ENCODE results near the gene TAGLN3. TPM values are rescaled to one million over a fixed set of nuclear protein-coding genes. Genes with fewer than 3 reads are reported as not detected.
A peak's percentile ranks its signal among the peaks of the same experiment; 100 is the strongest.

The TAGLN3 gene
- total RNA-seq, result 100 to 1,000 TPM in 5 of 8 experiments, under 1 TPM in 1, not detected in 2; 0.67 to 422 (median 194) TPM

GRCh38 chr3:111998636-111999483 is at the start of gene TAGLN3:
Gene TAGLN3 (plus strand): TSS chr3:111998922. CDS start chr3:111999423, 501 bp downstream.
- ATAC-seq (replicated peaks in 6 of 8), result peak; percentile 43 to 81 (median 74)
- 0 to 20% (median 0%) methylated on average over 1 to 13 of the region's 30 CpGs; no CpG with 5 or more reads in 3 of the 10 experiments for WGBS, 10 experiments
- in situ Hi-C loops (cut with MboI; ENCODE audit: low pct_unique_long_range_greater_than_20kb in 2 of 9, low sequenced_read_pairs in 9 of 9, unreplicated experiment in 9 of 9), result no loop called here
- peak within 1 kb of the TSS; percentile 50 to 73 (median 59) for H3K4me3 ChIP-seq
- peaks cover 32 to 43% of the 10 kb centered on the region in 2 donors for H3K4me1 ChIP-seq (replicated peaks in 1 of 2)
- H3K27ac ChIP-seq, result peak within 1 kb of the TSS; percentile 93 to 95

GRCh38 chr3:111949712-111950111 is 49.0 kb upstream of the TAGLN3 start:
- no peak for ATAC-seq (replicated peaks in 6 of 8)
- no peak overlapping the region for H3K4me3 ChIP-seq
- peaks cover 11 to 13% of the 10 kb centered on the region in 2 donors for H3K4me1 ChIP-seq (replicated peaks in 1 of 2)
- in situ Hi-C loops (cut with MboI; ENCODE audit: low pct_unique_long_range_greater_than_20kb in 2 of 9, low sequenced_read_pairs in 9 of 9, unreplicated experiment in 9 of 9), result loop anchor here in 6 of 9 experiments (25.0 kb wide), 1 partner anchor 237 kb away; no protein-coding TSS in a partner anchor
- no peak overlapping the region for H3K27ac ChIP-seq
- 71 to 100% (median 90%) methylated on average over 1 to 3 of the region's 3 CpGs for WGBS, 10 experiments

- WGBS, 10 experiments, result 75 to 100% (median 92%) methylated on average over 1 to 2 of the region's 2 CpGs; no CpG with 5 or more reads in 1 of the 10 experiments
- no peak for ATAC-seq (replicated peaks in 6 of 8)
- Histone ChIP-seq H3K27ac (no peak overlapping the region), H3K4me3 (no peak overlapping the region), H3K4me1 (replicated peaks in 1 of 2) (peaks cover 11 to 13% of the 10 kb centered on the region in 2 donors)
- in situ Hi-C loops (cut with MboI; ENCODE audit: low pct_unique_long_range_greater_than_20kb in 2 of 9, low sequenced_read_pairs in 9 of 9, unreplicated experiment in 9 of 9), result loop anchor here in 6 of 9 experiments (25.0 kb wide), 1 partner anchor 239 kb away; no protein-coding TSS in a partner anchor
Measured at GRCh38 chr3:111951032-111951431, 47.7 kb upstream of the TAGLN3 start.

- 84 to 100% (median 96%) methylated on average over 3 to 5 of the region's 5 CpGs; no CpG with 5 or more reads in 2 of the 10 experiments for WGBS, 10 experiments
- Histone ChIP-seq H3K4me1 (replicated peaks in 1 of 2) (peaks cover 12 to 21% of the 10 kb centered on the region in 2 donors), H3K27ac (no peak overlapping the region), H3K4me3 (no peak overlapping the region)
- ATAC-seq (replicated peaks in 6 of 8), result no peak
- in situ Hi-C loops (cut with MboI; ENCODE audit: low pct_unique_long_range_greater_than_20kb in 2 of 9, low sequenced_read_pairs in 9 of 9, unreplicated experiment in 9 of 9), result loop anchor here in 6 of 9 experiments (25.0 kb wide), 1 partner anchor 240 kb away; no protein-coding TSS in a partner anchor
Measured at GRCh38 chr3:111952086-111952485, 46.6 kb upstream of the TAGLN3 start.

- in situ Hi-C loops (cut with MboI; ENCODE audit: low pct_unique_long_range_greater_than_20kb in 2 of 9, low sequenced_read_pairs in 9 of 9, unreplicated experiment in 9 of 9), result loop anchor here in 6 of 9 experiments (25.0 kb wide), 1 partner anchor 241 kb away; no protein-coding TSS in a partner anchor
- 17 to 100% (median 79%) methylated on average over 1 to 6 of the region's 6 CpGs; no CpG with 5 or more reads in 2 of the 10 experiments for WGBS, 10 experiments
- no peak overlapping the region for H3K4me3 ChIP-seq
- H3K27ac ChIP-seq, result no peak overlapping the region
- H3K4me1 ChIP-seq (replicated peaks in 1 of 2), result peaks cover 7 to 24% of the 10 kb centered on the region in 2 donors
- peak in 3 of 8 experiments; percentile 25 to 69 (median 62) for ATAC-seq (replicated peaks in 6 of 8)
Measured at GRCh38 chr3:111952866-111953450, 45.8 kb upstream of the TAGLN3 start.

GRCh38 chr3:111954228-111954990 is 44.3 kb upstream of the TAGLN3 start:
- in situ Hi-C loops (cut with MboI; ENCODE audit: low pct_unique_long_range_greater_than_20kb in 2 of 9, low sequenced_read_pairs in 9 of 9, unreplicated experiment in 9 of 9), result loop anchor here in 6 of 9 experiments (25.0 kb wide), 1 partner anchor 242 kb away; no protein-coding TSS in a partner anchor
- Histone ChIP-seq H3K27ac (no peak overlapping the region), H3K4me3 (no peak overlapping the region), H3K4me1 (replicated peaks in 1 of 2) (peaks cover 6 to 23% of the 10 kb centered on the region in 2 donors)
- peak in 4 of 8 experiments; percentile 50 to 86 (median 66) for ATAC-seq (replicated peaks in 6 of 8)
- WGBS, 10 experiments, result 17 to 72% (median 53%) methylated on average over 1 to 6 of the region's 6 CpGs

- ATAC-seq (replicated peaks in 6 of 8), result no peak
- Histone ChIP-seq H3K4me1 (replicated peaks in 1 of 2) (peaks cover 6 to 23% of the 10 kb centered on the region in 2 donors), H3K27ac (no peak overlapping the region), H3K4me3 (no peak overlapping the region)
- in situ Hi-C loops (cut with MboI; ENCODE audit: low pct_unique_long_range_greater_than_20kb in 2 of 9, low sequenced_read_pairs in 9 of 9, unreplicated experiment in 9 of 9), result loop anchor here in 6 of 9 experiments (25.0 kb wide), 1 partner anchor 244 kb away; no protein-coding TSS in a partner anchor
- WGBS, 10 experiments, result 89 to 100% (median 100%) methylated on average over 1 of the region's 1 CpG; no CpG with 5 or more reads in 7 of the 10 experiments
Measured at GRCh38 chr3:111955876-111956275, 42.8 kb upstream of the TAGLN3 start.

GRCh38 chr3:111956449-111956848 is 42.3 kb upstream of the TAGLN3 start:
- in situ Hi-C loops (cut with MboI; ENCODE audit: low pct_unique_long_range_greater_than_20kb in 2 of 9, low sequenced_read_pairs in 9 of 9, unreplicated experiment in 9 of 9), result loop anchor here in 6 of 9 experiments (25.0 kb wide), 1 partner anchor 244 kb away; no protein-coding TSS in a partner anchor
- H3K4me3 ChIP-seq, result no peak overlapping the region

GRCh38 chr3:111956995-111957734 is 41.6 kb upstream of the TAGLN3 start:
- ATAC-seq (replicated peaks in 6 of 8), result peak in 5 of 8 experiments; percentile 65 to 88 (median 78)
- Histone ChIP-seq H3K27ac (no peak overlapping the region), H3K4me3 (no peak overlapping the region), H3K4me1 (replicated peaks in 1 of 2) (peaks cover 6 to 23% of the 10 kb centered on the region in 2 donors)
- in situ Hi-C loops (cut with MboI; ENCODE audit: low pct_unique_long_range_greater_than_20kb in 2 of 9, low sequenced_read_pairs in 9 of 9, unreplicated experiment in 9 of 9), result loop anchor here in 6 of 9 experiments (25.0 kb wide), 1 partner anchor 245 kb away; no protein-coding TSS in a partner anchor
- 0 to 89% (median 44%) methylated on average over 1 to 4 of the region's 4 CpGs for WGBS, 10 experiments

More at GRCh38 chr3:111956449-111956848, 42.3 kb upstream of the TAGLN3 start:
- WGBS, 10 experiments, result 40 to 100% (median 53%) methylated on average over 1 to 3 of the region's 3 CpGs; no CpG with 5 or more reads in 2 of the 10 experiments
- H3K27ac ChIP-seq, result peak overlapping the region in 1 of 2 donors; percentile 14
- peaks cover 6 to 23% of the 10 kb centered on the region in 2 donors for H3K4me1 ChIP-seq (replicated peaks in 1 of 2)
- ATAC-seq (replicated peaks in 6 of 8), result no peak

- WGBS, 10 experiments, result 30 to 100% (median 47%) methylated on average over 1 to 3 of the region's 3 CpGs; no CpG with 5 or more reads in 1 of the 10 experiments
- Histone ChIP-seq H3K4me3 (no peak overlapping the region), H3K27ac (no peak overlapping the region), H3K4me1 (replicated peaks in 1 of 2) (peaks cover under 1 to 17% of the 10 kb centered on the region in 2 donors)
- in situ Hi-C loops (cut with MboI; ENCODE audit: low pct_unique_long_range_greater_than_20kb in 2 of 9, low sequenced_read_pairs in 9 of 9, unreplicated experiment in 9 of 9), result loop anchor here in 6 of 9 experiments (5.0 to 25.0 kb wide), 2 partner anchors 59 to 249 kb away; no protein-coding TSS in a partner anchor
- peak in 1 of 8 experiments; percentile 82 for ATAC-seq (replicated peaks in 6 of 8)
Measured at GRCh38 chr3:111961461-111962164, 37.1 kb upstream of the TAGLN3 start.

- 14 to 100% (median 94%) methylated on average over 1 of the region's 1 CpG for WGBS, 10 experiments
- Histone ChIP-seq H3K4me1 (replicated peaks in 1 of 2) (peaks cover 0 to 7% of the 10 kb centered on the region in 2 donors), H3K4me3 (no peak overlapping the region), H3K27ac (no peak overlapping the region)
- in situ Hi-C loops (cut with MboI; ENCODE audit: low pct_unique_long_range_greater_than_20kb in 2 of 9, low sequenced_read_pairs in 9 of 9, unreplicated experiment in 9 of 9), result loop anchor here in 6 of 9 experiments (5.0 to 25.0 kb wide), 2 partner anchors 61 to 251 kb away; no protein-coding TSS in a partner anchor
- no peak for ATAC-seq (replicated peaks in 6 of 8)
Measured at GRCh38 chr3:111963424-111963823, 35.3 kb upstream of the TAGLN3 start.
